Mesenchymal stem cell (in vitro differentiated cells and primary cell): Measurements from ENCODE around the gene RSPH3.
"Not testable (repeated sequence)": the region's sequence is repeated elsewhere in the genome, so short reads cannot be mapped to it uniquely, and the experiment has no call there.

Experiments
- DNase-seq: peaks from one replicate; pipeline ENCODE4 v3.0.0-alpha.2; 2013
- H2AFZ ChIP-seq: one replicate; pipeline ENCODE4 v1.6.1; 2013; ENCODE audit warnings: low read depth, mild to moderate bottlenecking, control low read depth, inconsistent platforms, low read length, moderate library complexity
- H2AK5ac ChIP-seq: 2 replicates; pipeline ENCODE4 v1.6.1; 2013; ENCODE audit warnings: low read length, moderate library complexity, mild to moderate bottlenecking, inconsistent platforms; ENCODE audit not compliant: severe bottlenecking
- H2BK120ac ChIP-seq: one replicate; pipeline ENCODE4 v1.6.1; 2013; ENCODE audit warnings: low read depth, mild to moderate bottlenecking, inconsistent platforms, low read length, moderate library complexity
- H2BK12ac ChIP-seq, 2 experiments: one replicate each; pipeline ENCODE4 v1.6.1; 2013; ENCODE audit warnings: inconsistent platforms in 2 of 2, low read length in 2 of 2, mild to moderate bottlenecking in 2 of 2, moderate library complexity in 2 of 2, control low read depth in 1 of 2
- H2BK15ac ChIP-seq: one replicate; pipeline ENCODE4 v1.6.1; 2013; ENCODE audit warnings: mild to moderate bottlenecking, low read depth, inconsistent platforms; ENCODE audit not compliant: poor library complexity, severe bottlenecking
- H2BK5ac ChIP-seq: 2 replicates; pipeline ENCODE4 v1.6.1; 2013; ENCODE audit warnings: low read depth, mild to moderate bottlenecking, low read length, control low read depth, inconsistent platforms; ENCODE audit not compliant: poor library complexity, severe bottlenecking
- H3K14ac ChIP-seq, 2 experiments: one replicate each; pipeline ENCODE4 v1.6.1; 2013; ENCODE audit warnings: inconsistent platforms in 2 of 2, low read length in 2 of 2, control low read depth in 1 of 2, mild to moderate bottlenecking in 1 of 2, moderate library complexity in 1 of 2
- H3K18ac ChIP-seq, 2 experiments: one replicate each; pipeline ENCODE4 v1.6.1; 2013; ENCODE audit warnings: inconsistent platforms in 2 of 2, low read length in 2 of 2, control low read depth in 1 of 2, low read depth in 1 of 2, mild to moderate bottlenecking in 1 of 2
- H3K23ac ChIP-seq, 2 experiments: one replicate each; pipeline ENCODE4 v1.6.1; 2013; ENCODE audit warnings: inconsistent platforms in 2 of 2, low read length in 2 of 2, mild to moderate bottlenecking in 2 of 2, moderate library complexity in 2 of 2, control low read depth in 1 of 2
- H3K27ac ChIP-seq: 2 replicates; pipeline ENCODE4 v1.5.1; 2013; ENCODE audit warnings: mild to moderate bottlenecking, moderate library complexity, low read length, control low read depth, inconsistent platforms; ENCODE audit not compliant: poor library complexity, severe bottlenecking
- H3K27me3 ChIP-seq, 2 experiments: 2 replicates each; pipeline versions ENCODE4 v1.6.1 to v1.7.0; 2013; ENCODE audit warnings: low read length in 2 of 2, mild to moderate bottlenecking in 2 of 2, moderate library complexity in 2 of 2, control low read depth in 1 of 2, inconsistent platforms in 1 of 2; ENCODE audit not compliant: control insufficient read depth in 1 of 2, insufficient read depth in 1 of 2
- H3K36me3 ChIP-seq, 2 experiments: 2 replicates each; pipeline versions ENCODE4 v1.6.1 to v1.7.0; 2013; ENCODE audit warnings: low read length in 2 of 2, control low read depth in 1 of 2, inconsistent platforms in 1 of 2, low read depth in 1 of 2, mild to moderate bottlenecking in 1 of 2; ENCODE audit not compliant: insufficient read depth in 2 of 2, control insufficient read depth in 1 of 2
- H3K4ac ChIP-seq, 2 experiments: one replicate each; pipeline ENCODE4 v1.6.1; 2013; ENCODE audit warnings: inconsistent platforms in 2 of 2, low read length in 2 of 2, mild to moderate bottlenecking in 2 of 2, moderate library complexity in 2 of 2, control low read depth in 1 of 2, low read depth in 1 of 2
- H3K4me1 ChIP-seq: 2 replicates; pipeline ENCODE4 v1.6.1; 2013; ENCODE audit warnings: low read depth, low read length, control low read depth; ENCODE audit not compliant: control insufficient read depth, insufficient read depth
- H3K4me2 ChIP-seq: 2 replicates; pipeline ENCODE4 v1.6.1; 2013; ENCODE audit warnings: low read length, mild to moderate bottlenecking, inconsistent platforms; ENCODE audit not compliant: poor library complexity, severe bottlenecking
- H3K4me3 ChIP-seq, 2 experiments: 2 replicates each; pipeline versions ENCODE4 v1.5.1 to v1.7.0; 2013; ENCODE audit warnings: low read length in 2 of 2, mild to moderate bottlenecking in 2 of 2, control low read depth in 1 of 2, low read depth in 1 of 2; ENCODE audit not compliant: insufficient read depth in 1 of 2
- H3K79me1 ChIP-seq: replicated peaks from 2 replicates; pipeline ENCODE4 v1.6.1; 2013; ENCODE audit warnings: mild to moderate bottlenecking, control low read depth, low read length, inconsistent platforms; ENCODE audit not compliant: poor library complexity, severe bottlenecking
- H3K9ac ChIP-seq: 2 replicates; pipeline ENCODE4 v1.7.0; 2013; ENCODE audit warnings: mild to moderate bottlenecking, low read length, moderate library complexity
- H3K9me3 ChIP-seq: 2 replicates; pipeline ENCODE4 v1.7.0; 2013; ENCODE audit warnings: mild to moderate bottlenecking, low read length; ENCODE audit not compliant: control insufficient read depth
- H4K8ac ChIP-seq: one replicate; pipeline ENCODE4 v1.6.1; 2013; ENCODE audit warnings: inconsistent platforms, mild to moderate bottlenecking, low read length, moderate library complexity
- H4K91ac ChIP-seq: one replicate; pipeline ENCODE4 v1.6.1; 2013; ENCODE audit warnings: mild to moderate bottlenecking, low read length, inconsistent platforms
- WGBS: methylation state at CpG from one replicate; pipeline ENCODE4 v1.1.7; 2013; ENCODE audit warnings: mixed read lengths; 5-methylcytosine and 5-hydroxymethylcytosine counted together

RSPH3 gene

DNA sequence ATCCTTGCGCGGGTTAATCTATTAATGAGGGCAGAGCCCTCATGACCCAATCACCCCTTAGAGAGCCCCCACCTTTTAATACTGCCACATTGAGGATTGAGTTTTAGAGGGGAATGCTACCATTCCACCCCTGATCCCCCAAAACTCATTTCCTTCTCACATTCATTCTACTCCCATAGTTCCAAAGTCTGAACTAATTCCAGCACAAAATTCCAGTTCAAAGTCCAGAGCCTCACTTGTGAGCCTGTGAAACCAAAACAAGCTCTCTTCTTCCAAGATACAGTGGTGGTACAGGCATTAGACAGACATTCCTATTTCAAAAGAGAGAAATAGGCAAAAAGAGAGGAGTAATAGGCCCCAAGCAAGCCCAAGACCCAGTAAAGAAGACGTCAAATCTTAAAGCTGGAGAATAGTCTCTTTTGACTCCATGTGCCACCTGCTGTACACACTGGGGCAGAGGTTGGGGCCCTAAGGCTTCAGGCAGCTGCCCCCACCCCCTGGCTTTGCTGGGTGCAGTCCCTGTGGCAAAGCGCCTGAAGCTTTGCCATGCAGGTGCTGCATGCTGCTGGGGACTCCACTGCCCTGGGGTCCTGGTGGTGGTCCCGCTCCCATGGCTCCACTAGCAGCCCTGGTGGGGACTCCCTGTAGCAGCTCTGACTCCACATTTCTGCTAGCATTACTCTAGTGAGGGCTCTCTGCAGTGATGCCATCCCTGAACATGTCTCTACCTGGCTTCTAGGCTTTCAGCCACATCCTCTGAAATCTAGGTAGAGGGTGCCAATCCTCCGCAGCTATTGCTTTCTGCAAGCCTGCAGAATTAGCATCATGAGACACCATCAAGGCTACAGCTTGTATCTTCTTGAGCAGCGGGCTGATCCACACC is 41.3 kb downstream of the RSPH3 start:
- Histone ChIP-seq H2AK5ac (no peak overlapping the region), H3K4ac (no peak overlapping the region), H3K9ac (no peak overlapping the region), H2BK12ac (no peak overlapping the region), H3K4me2 (no peak overlapping the region), H2BK5ac (no peak overlapping the region), H2BK15ac (no peak overlapping the region), H3K4me1 (no peaks in the 10 kb centered on the region), H4K91ac (no peak overlapping the region), H3K27ac (no peak overlapping the region), H2BK120ac (no peak overlapping the region), H3K27me3 (no peaks in the 10 kb centered on the region), H3K4me3 (no peak overlapping the region), H3K9me3 (no peaks in the 10 kb centered on the region), H3K18ac (no peak overlapping the region), H3K23ac (no peak overlapping the region), H3K14ac (no peak overlapping the region), H3K79me1 (no peaks in the 10 kb centered on the region), H4K8ac (no peak overlapping the region), H3K36me3 (peaks cover 2 to 7% of the 10 kb centered on the region in 2 experiments), H2AFZ (no peak overlapping the region)
- WGBS: 93% methylated on average over 7 of the region's 7 CpGs
- DNase-seq: no peak

DNA sequence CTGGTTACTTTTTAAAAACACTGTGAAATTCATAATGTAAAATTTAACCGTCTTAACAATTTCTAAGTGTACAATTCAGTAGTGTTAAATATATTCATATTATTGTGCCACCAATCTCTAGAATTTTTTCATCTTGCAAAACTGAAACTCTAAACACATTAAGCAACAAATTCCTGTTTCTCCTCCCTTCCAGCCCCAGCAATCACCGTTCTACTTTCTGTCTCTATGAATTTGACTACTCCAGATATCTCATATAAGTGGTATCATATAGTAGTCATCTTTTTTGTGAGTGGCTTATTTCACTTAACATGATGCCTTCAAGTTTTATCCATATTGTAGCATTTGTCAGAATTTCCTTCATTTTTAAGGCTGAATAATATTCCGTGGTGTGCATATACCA is 44.7 kb downstream of the RSPH3 start:
- H2AFZ ChIP-seq: no peak overlapping the region
- H2BK5ac ChIP-seq: no peak overlapping the region
- 100% methylated on average over 1 of the region's 3 CpGs for WGBS
- peaks cover 2 to 7% of the 10 kb centered on the region in 2 experiments for H3K36me3 ChIP-seq
- H3K9me3 ChIP-seq: no peaks in the 10 kb centered on the region
- H2BK120ac ChIP-seq: no peak overlapping the region
- no peak overlapping the region for H4K91ac ChIP-seq
- no peak overlapping the region for H3K4me3 ChIP-seq
- H2BK15ac ChIP-seq: no peak overlapping the region
- H3K27me3 ChIP-seq: no peaks in the 10 kb centered on the region
- DNase-seq: no peak
- no peak overlapping the region for H2BK12ac ChIP-seq
- H2AK5ac ChIP-seq: no peak overlapping the region
- no peak overlapping the region for H3K9ac ChIP-seq
- H4K8ac ChIP-seq: no peak overlapping the region
- H3K4me2 ChIP-seq: no peak overlapping the region
- no peak overlapping the region for H3K4ac ChIP-seq
- no peak overlapping the region for H3K14ac ChIP-seq
- H3K4me1 ChIP-seq: no peaks in the 10 kb centered on the region
- no peak overlapping the region for H3K27ac ChIP-seq
- H3K79me1 ChIP-seq: no peaks in the 10 kb centered on the region
- H3K23ac ChIP-seq: no peak overlapping the region
- no peak overlapping the region for H3K18ac ChIP-seq

DNA sequence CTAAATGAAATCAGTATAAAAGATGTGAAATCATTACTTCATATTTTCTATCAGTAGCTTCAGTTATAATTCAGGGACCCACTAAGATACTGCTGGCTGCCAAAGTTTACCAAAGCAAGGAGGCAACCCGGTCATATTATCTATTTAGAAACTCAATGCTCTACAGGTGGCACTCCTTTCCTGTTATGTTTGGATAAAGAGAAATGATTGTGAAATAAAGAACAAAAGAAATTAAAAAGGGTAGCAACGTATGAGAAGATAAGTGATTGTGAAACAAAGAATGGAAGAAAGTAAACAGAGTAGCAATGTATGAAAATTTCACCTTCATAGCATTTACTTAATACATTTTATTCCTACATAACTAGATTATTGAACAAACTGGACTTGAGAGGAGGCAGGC is 45.2 kb downstream of the RSPH3 start:
- Histone ChIP-seq H3K18ac (no peak overlapping the region), H3K23ac (no peak overlapping the region), H3K9ac (no peak overlapping the region), H3K4me2 (no peak overlapping the region), H3K14ac (no peak overlapping the region), H2AK5ac (no peak overlapping the region), H3K9me3 (no peaks in the 10 kb centered on the region), H2BK15ac (no peak overlapping the region), H2BK120ac (no peak overlapping the region), H2BK12ac (no peak overlapping the region), H3K4ac (no peak overlapping the region), H3K4me3 (no peak overlapping the region), H3K36me3 (peaks cover 2 to 7% of the 10 kb centered on the region in 2 experiments), H4K91ac (no peak overlapping the region), H4K8ac (no peak overlapping the region), H3K4me1 (no peaks in the 10 kb centered on the region), H3K27ac (no peak overlapping the region), H3K27me3 (no peaks in the 10 kb centered on the region), H3K79me1 (no peaks in the 10 kb centered on the region), H2BK5ac (no peak overlapping the region), H2AFZ (no peak overlapping the region)
- 86% methylated on average over 1 of the region's 2 CpGs for WGBS
- DNase-seq: no peak

DNA sequence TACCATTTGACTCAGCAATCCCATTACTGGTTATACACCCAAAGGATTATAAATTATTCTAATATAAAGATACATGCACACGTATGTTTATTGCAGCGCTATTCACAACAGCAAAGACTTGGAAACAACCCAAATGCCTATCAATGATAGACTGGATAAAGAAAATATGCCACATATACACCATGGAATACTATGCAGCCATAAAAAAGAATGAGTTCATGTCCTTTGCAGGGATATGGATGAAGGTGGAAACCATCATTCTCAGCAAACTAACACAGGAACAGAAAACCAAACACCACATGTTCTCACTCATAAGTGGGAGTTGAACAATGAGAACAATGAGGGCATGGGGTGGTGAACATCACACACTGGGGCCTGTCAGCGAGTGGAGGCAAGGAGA is 48.0 kb downstream of the RSPH3 start:
- not testable (repeated sequence) for H3K27me3 ChIP-seq, H3K4me2 ChIP-seq, H2BK12ac ChIP-seq, H3K4ac ChIP-seq, H3K27ac ChIP-seq, H4K91ac ChIP-seq, H3K14ac ChIP-seq, H4K8ac ChIP-seq, H3K9ac ChIP-seq, DNase-seq, H3K18ac ChIP-seq, H2AFZ ChIP-seq, H3K4me1 ChIP-seq, H3K4me3 ChIP-seq, H3K23ac ChIP-seq, H2BK5ac ChIP-seq, H3K79me1 ChIP-seq, H2BK15ac ChIP-seq, H3K36me3 ChIP-seq, H3K9me3 ChIP-seq, H2BK120ac ChIP-seq, H2AK5ac ChIP-seq
- WGBS: 100% methylated on average over 1 of the region's 3 CpGs
